Measurements from ENCODE around the gene SZRD1.

SZRD1 gene

GRCh38 chr1:16367968-16368890 lies 1.2 kb downstream of the SZRD1 start:
- DNase-seq, result peak; percentile 55

GRCh38 chr1:16369821-16370220 lies 2.8 kb downstream of the SZRD1 start:
- no peak for DNase-seq

- peak; percentile 70 for DNase-seq
Measured at GRCh38 chr1:16371725-16372124, 4.7 kb downstream of the SZRD1 start.

GRCh38 chr1:16372535-16373285 lies 5.7 kb downstream of the SZRD1 start:
- DNase-seq, result peak; percentile 44

- no peak for DNase-seq
Measured at GRCh38 chr1:16374266-16374665, 7.2 kb downstream of the SZRD1 start.

GRCh38 chr1:16375521-16376340 lies 8.7 kb downstream of the SZRD1 start:
- peak; percentile 76 for DNase-seq

GRCh38 chr1:16376971-16377370 lies 9.9 kb downstream of the SZRD1 start:
- no peak for DNase-seq

- DNase-seq, result no peak
Measured at GRCh38 chr1:16378443-16378842, 11.4 kb downstream of the SZRD1 start.

GRCh38 chr1:16380868-16381267 lies 13.8 kb downstream of the SZRD1 start:
- DNase-seq, result no peak

GRCh38 chr1:16383888-16384287 lies 16.8 kb downstream of the SZRD1 start:
- no peak for DNase-seq

GRCh38 chr1:16385659-16386453 lies 18.8 kb downstream of the SZRD1 start:
- no peak for DNase-seq

- DNase-seq, result peak; percentile 53
Measured at GRCh38 chr1:16386454-16387113, 19.5 kb downstream of the SZRD1 start.

GRCh38 chr1:16387201-16388188 lies 20.5 kb downstream of the SZRD1 start:
- DNase-seq, result no peak

- DNase-seq, result no peak
Measured at GRCh38 chr1:16391411-16391810, 24.4 kb downstream of the SZRD1 start.

GRCh38 chr1:16392740-16393569 lies 25.9 kb downstream of the SZRD1 start:
- DNase-seq, result no peak

- DNase-seq, result no peak
Measured at GRCh38 chr1:16393570-16394521, 26.8 kb downstream of the SZRD1 start.

- DNase-seq, result no peak
Measured at GRCh38 chr1:16394977-16395376, 27.9 kb downstream of the SZRD1 start.

GRCh38 chr1:16396591-16396990 lies 29.5 kb downstream of the SZRD1 start:
- peak; percentile 56 for DNase-seq

Measured in fibroblast of skin of right quadriceps (primary cell).